GM06990 (cell line): ENCODE data around the gene CNDP2.

Experiments used
- DNase-seq: peaks from one replicate; pipeline ENCODE4 v3.0.0-alpha.2; 2011; ENCODE audit not compliant: insufficient read length; ENCODE audit errors: extremely low read depth
- H3K27me3 ChIP-seq: replicated peaks from 2 replicates; pipeline ENCODE4 v1.6.0; 2011; ENCODE audit warnings: low read length; ENCODE audit not compliant: control insufficient read depth, insufficient read depth
- H3K36me3 ChIP-seq: 2 replicates; pipeline ENCODE4 v1.5.1; 2011; ENCODE audit warnings: low read length; ENCODE audit not compliant: control insufficient read depth, insufficient read depth
- H3K4me3 ChIP-seq: replicated peaks from 2 replicates; pipeline ENCODE4 v1.5.1; 2011; ENCODE audit warnings: low read depth, mild to moderate bottlenecking, control low read depth, low read length
- CTCF ChIP-seq: IDR thresholded peaks from 2 replicates; pipeline ENCODE4 v1.5.1; 2011; ENCODE audit warnings: low read length, control low read depth, mild to moderate bottlenecking, inconsistent platforms; ENCODE audit not compliant: insufficient read depth, poor library complexity, severe bottlenecking

Gene CNDP2

GRCh38 chr18:74547860-74548259 is 51.7 kb downstream of the CNDP2 start:
- Histone ChIP-seq H3K4me3 (no peak overlapping the region), H3K36me3 (no peaks in the 10 kb centered on the region), H3K27me3 (no peaks in the 10 kb centered on the region)
- no peak for DNase-seq
- TF ChIP-seq CTCF, result no peak

GRCh38 chr18:74549591-74550104 is 53.5 kb downstream of the CNDP2 start:
- TF ChIP-seq CTCF, result no peak
- DNase-seq, result no peak
- H3K36me3 ChIP-seq, result no peaks in the 10 kb centered on the region
- no peaks in the 10 kb centered on the region; the same call in 1 of the 2 replicates for H3K27me3 ChIP-seq
- no peak overlapping the region for H3K4me3 ChIP-seq

- Histone ChIP-seq H3K27me3 (no peaks in the 10 kb centered on the region; the same call in 1 of the 2 replicates), H3K4me3 (no peak overlapping the region), H3K36me3 (no peaks in the 10 kb centered on the region)
- no peak for TF ChIP-seq CTCF
- no peak for DNase-seq
Measured at GRCh38 chr18:74550886-74551285, 54.7 kb downstream of the CNDP2 start.

- Histone ChIP-seq H3K4me3 (no peak overlapping the region), H3K27me3 (no peaks in the 10 kb centered on the region; the same call in 1 of the 2 replicates), H3K36me3 (no peaks in the 10 kb centered on the region)
- DNase-seq, result no peak
- no peak for TF ChIP-seq CTCF
Measured at GRCh38 chr18:74551452-74551851, 55.3 kb downstream of the CNDP2 start.

- peak; percentile 75 for TF ChIP-seq CTCF
- Histone ChIP-seq H3K27me3 (no peaks in the 10 kb centered on the region; the same call in 1 of the 2 replicates), H3K36me3 (no peaks in the 10 kb centered on the region), H3K4me3 (no peak overlapping the region)
- no peak for DNase-seq
Measured at GRCh38 chr18:74551936-74552555, 55.9 kb downstream of the CNDP2 start.

GRCh38 chr18:74556126-74556525 is 60.0 kb downstream of the CNDP2 start:
- DNase-seq, result no peak
- Histone ChIP-seq H3K36me3 (no peaks in the 10 kb centered on the region), H3K27me3 (no peaks in the 10 kb centered on the region; the same call in 1 of the 2 replicates), H3K4me3 (no peak overlapping the region)
- no peak for TF ChIP-seq CTCF
